OCI-LY3 (cell line): ENCODE data around the gene CLCA1.

Experiments used
- CTCF ChIP-seq: fragments of 200-600, 300-600 bp; sonication (generic); IDR thresholded peaks from 2 replicates; pipeline ENCODE4 v1.5.1; 2014; ENCODE audit warnings: antibody characterized with exemption, low read length, low read depth
- EZH2phosphoT487 ChIP-seq: fragments of 200-600 bp; shearing (Covaris generic); IDR thresholded peaks from 2 replicates; pipeline ENCODE4 v1.6.1; 2018; ENCODE audit warnings: antibody characterized with exemption, mixed run types, low read depth

GRCh38 chr1:86520789-86521521 is 52.2 kb downstream of the CLCA1 start:
- TF ChIP-seq CTCF = no peak
- no peak for TF ChIP-seq EZH2phosphoT487
